KBM-7 (cell line): Measurements from ENCODE around the gene TBC1D22B.

Experiments used
- DNase-seq: peaks from one replicate; pipeline ENCODE4 v3.0.0-alpha.2; 2015
- in situ Hi-C: fragments of 300-500 bp; cut with MboI; formaldehyde crosslinking; loops from 2 replicates; pipeline ENCODE4 v1.14.3; 2020; ENCODE audit warnings: low sequenced_read_pairs, low pct_unique_long_range_greater_than_20kb, mixed read lengths

Gene TBC1D22B

DNA sequence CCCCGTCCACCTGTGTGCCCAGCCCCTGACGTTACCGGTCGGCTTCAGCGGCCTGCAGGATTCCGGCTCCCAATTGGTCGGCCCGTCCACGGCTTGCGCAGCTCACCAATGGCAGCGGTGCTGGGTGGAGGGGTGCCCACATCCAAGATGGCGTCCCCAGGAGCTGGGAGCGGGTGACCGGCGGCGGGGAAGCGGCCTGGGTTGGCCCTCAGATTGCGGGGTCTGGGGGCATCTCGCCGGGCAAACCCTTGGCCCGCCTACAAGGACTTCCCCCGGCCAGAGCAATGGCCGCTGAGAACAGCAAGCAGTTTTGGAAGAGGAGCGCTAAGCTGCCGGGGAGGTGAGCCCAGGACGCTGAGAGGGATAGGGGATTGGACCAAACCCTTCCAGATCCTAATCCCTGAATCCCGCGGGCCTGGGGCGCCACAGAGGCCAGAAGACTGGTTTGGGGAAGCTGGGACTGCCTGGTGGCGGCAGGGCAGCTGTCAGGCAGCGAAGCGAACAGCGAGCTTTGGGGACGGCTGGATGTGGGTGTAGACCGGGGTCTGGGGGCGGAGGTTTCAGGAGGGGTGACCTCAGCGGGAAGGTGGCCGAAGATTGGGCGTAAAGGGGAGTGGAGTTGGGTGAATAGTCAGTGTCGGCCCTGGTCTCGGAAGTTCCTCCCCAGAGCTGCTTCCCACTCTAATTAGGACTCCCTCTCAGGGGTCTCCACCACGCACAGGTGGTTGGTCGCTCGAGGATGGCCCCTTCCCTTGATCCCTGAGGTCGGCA lies at the start of gene TBC1D22B, which contains the start of gene TMEM217:
Gene TBC1D22B (plus strand): TSS at position 139 of the 771 bp plus-strand sequence. CDS start 146 bp downstream, at position 285.
Gene TMEM217 (minus strand): TSS at position 511 of the 771 bp plus-strand sequence. CDS start 39,114 bp downstream, outside the sequence.
- peak; percentile 93 for DNase-seq
- in situ Hi-C loops: no loop called here

- peak; percentile 92 for DNase-seq
- in situ Hi-C loops: loop anchor here (25.0 kb wide), 1 partner anchor 446 kb away; no protein-coding TSS in a partner anchor
Observed at GRCh38 chr6:37207903-37208456, 49.6 kb upstream of the TBC1D22B start.

DNA sequence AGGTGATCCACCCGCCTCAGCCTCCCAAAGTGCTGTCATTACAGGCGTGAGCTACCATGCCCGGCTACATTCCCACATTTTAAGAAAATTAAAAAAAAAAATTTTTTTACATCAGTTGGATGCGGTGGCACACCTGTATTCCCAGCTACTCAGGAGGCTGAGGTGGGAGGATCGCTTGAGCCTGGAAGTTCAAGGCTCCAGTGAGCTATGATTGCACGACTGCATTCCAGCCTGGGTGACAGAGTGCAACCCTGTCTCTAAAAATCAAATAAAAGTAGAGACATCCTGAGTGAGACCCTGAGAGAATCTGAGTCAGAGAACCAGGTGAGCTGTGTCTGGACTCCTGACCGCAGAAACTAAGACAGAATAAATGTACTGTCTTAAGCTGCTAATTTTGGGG lies 48.8 kb upstream of the TBC1D22B start:
- in situ Hi-C loops: loop anchor here (25.0 kb wide), 1 partner anchor 446 kb away; no protein-coding TSS in a partner anchor
- no peak for DNase-seq

- no peak for DNase-seq
- in situ Hi-C loops: loop anchor here (25.0 kb wide), 1 partner anchor 447 kb away; no protein-coding TSS in a partner anchor
Observed at GRCh38 chr6:37209461-37210205, 47.9 kb upstream of the TBC1D22B start.

GRCh38 chr6:37210313-37210968 lies 47.1 kb upstream of the TBC1D22B start:
- in situ Hi-C loops: loop anchor here (25.0 kb wide), 1 partner anchor 448 kb away; no protein-coding TSS in a partner anchor
- DNase-seq: peak; percentile 85

- no peak for DNase-seq
- in situ Hi-C loops: loop anchor here (25.0 kb wide), 1 partner anchor 450 kb away; no protein-coding TSS in a partner anchor
Observed at GRCh38 chr6:37212268-37212667, 45.3 kb upstream of the TBC1D22B start.

DNA sequence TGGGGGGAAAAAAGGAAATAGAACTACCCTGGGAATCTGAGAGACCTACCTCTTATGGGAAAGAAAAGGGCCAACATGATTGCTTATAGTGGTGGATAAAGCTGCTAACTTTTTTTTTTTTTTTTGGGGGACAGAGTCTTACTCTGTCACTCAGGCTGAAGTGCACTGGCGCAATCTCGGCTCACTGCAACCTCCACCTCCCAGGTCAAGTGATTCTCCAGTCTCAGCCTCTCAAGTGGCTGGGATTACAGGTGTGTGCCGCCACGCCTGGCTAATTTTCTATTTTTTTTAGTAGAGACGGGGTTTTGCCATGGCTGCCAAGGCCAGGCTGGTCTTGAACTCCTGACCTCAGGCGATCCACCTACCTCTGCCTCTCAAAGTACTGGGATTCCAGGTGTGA lies 39.5 kb upstream of the TBC1D22B start:
- no peak for DNase-seq
- in situ Hi-C loops: loop anchor here (25.0 kb wide), 1 partner anchor 456 kb away; no protein-coding TSS in a partner anchor

DNA sequence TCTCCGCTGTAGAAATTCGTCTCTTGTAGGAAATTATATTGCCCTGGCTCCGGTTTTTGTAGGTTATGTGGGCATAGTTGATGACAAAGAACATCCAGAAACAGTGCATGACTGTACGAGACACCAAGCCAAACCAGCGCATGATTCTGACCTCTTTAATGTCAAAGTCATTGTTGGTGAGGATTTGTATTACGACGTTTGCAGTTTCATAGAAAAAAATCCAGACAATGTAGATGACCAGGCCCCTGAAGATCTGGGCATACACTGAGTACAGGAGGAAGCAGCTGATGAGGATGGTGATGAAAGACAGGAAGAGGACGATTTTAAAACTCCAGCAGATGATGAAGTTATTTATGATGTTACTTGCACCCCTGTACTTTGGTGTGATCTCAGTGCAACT lies 39.1 kb upstream of the TBC1D22B start:
- no peak for DNase-seq
- in situ Hi-C loops: loop anchor here (25.0 kb wide), 1 partner anchor 456 kb away; no protein-coding TSS in a partner anchor

DNA sequence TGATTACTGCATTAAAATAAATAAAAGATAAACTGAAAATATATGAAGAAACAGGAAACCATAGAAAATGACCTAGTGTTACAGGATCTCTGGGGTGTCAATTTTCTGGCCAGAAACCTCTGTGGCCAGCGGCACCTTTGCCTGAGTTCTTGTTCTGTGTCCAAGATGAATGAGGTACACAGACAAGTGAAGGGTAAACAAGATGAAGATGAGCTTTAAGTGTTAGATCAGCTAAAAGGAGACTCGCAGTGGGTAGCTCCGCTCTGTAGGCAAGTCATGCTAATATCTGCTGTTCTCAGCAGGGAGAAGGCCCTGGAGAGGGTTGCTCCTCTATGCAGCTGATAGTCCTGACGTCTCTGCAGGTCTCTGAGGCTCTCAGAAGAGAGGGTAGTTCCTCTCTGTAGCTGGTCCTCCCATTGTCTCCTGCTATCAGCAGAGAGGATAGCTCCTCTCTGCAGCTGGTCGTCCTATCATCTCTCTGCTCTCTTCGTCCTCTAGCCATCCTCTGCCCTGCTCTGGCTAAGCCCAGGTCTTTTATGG lies 35.9 kb upstream of the TBC1D22B start:
- in situ Hi-C loops: loop anchor here (25.0 kb wide), 1 partner anchor 459 kb away; no protein-coding TSS in a partner anchor
- DNase-seq: no peak

DNA sequence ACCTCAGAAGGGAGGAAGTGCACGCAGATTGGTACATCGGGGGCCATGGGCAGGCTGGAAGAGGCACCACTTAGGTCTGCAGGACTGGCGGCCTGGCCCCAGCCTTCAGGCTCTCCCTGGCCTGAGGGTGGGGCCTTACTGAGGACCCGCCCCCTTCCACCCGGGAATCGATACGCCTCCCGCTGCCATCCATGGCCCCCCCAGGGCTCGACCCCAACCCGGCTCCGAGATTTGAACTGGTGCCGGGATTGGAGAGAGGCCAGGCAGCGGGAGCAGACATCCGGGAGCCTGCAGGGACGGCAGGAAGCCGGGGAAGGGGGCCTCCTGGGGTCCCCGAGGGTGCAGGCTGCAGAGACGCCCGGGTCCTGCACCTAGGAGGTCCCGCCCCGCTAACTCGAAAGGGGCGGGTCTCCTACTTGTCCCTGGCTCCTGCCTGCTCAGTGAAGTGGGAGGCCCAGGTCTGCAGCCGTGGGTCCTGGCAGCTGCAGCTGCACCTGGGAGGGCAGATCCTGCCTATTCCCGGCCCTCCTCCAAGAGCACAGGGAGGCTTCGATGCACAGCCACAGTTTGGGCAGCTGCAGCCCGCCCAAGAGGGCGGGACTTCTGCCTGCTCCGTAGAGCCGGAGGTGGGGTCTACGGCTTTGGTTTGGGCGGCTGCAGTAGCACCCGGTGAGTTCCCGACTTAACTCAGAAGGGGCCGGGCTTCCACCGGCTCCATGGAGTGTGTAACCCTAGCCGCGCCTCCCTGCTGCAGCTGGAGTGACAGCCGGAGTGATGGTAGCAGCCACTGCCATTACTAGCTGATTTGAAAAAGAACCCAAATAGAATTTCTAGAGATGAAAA lies 35.2 kb upstream of the TBC1D22B start:
- DNase-seq: peak; percentile 94
- in situ Hi-C loops: loop anchor here (25.0 kb wide), 1 partner anchor 460 kb away; no protein-coding TSS in a partner anchor

DNA sequence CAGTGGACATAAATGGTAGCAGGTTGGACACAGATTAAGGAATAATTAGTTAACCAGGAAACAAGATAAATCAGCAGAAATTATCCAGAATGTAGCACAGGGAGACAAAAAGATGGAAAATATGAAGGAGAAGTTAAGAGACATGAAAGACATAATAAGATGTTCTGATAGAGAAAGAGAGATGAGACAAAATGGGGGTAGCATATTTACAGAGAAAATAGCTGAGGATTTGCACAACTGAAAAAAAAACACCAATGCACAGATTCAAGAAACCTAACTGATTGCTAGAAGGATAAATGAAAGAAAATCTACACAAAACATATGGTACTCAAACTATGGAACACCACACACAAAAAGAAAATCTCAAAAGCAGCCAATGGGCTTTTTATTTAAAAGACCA lies 34.6 kb upstream of the TBC1D22B start:
- in situ Hi-C loops: loop anchor here (25.0 kb wide), 1 partner anchor 461 kb away; no protein-coding TSS in a partner anchor

GRCh38 chr6:37225350-37226169 lies 32.0 kb upstream of the TBC1D22B start:
- in situ Hi-C loops: no loop called here

More for the DNA sequence above, 34.6 kb upstream of the TBC1D22B start:
- no peak for DNase-seq

DNA sequence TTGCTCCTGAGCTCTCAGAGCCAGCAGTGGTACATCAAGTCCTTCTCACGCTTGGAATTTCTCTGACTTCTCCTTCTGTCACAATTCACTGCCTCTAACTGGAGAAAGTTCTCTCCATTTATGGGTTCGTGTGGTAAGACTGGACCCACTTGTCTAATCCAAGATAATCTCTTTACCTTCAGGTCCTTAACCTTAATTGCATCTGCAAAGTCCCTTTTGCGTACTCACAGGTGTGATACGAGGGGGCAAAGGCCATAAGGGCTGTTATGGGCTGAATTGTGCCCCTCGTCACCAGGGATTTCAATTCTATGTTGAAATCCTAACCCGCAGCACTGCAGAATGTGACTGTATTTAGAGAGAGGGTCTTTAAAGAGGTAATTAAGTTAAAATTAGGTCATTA lies 27.5 kb upstream of the TBC1D22B start:
- in situ Hi-C loops: no loop called here
- no peak for DNase-seq

More at GRCh38 chr6:37225350-37226169, 32.0 kb upstream of the TBC1D22B start:
- no peak for DNase-seq

DNA sequence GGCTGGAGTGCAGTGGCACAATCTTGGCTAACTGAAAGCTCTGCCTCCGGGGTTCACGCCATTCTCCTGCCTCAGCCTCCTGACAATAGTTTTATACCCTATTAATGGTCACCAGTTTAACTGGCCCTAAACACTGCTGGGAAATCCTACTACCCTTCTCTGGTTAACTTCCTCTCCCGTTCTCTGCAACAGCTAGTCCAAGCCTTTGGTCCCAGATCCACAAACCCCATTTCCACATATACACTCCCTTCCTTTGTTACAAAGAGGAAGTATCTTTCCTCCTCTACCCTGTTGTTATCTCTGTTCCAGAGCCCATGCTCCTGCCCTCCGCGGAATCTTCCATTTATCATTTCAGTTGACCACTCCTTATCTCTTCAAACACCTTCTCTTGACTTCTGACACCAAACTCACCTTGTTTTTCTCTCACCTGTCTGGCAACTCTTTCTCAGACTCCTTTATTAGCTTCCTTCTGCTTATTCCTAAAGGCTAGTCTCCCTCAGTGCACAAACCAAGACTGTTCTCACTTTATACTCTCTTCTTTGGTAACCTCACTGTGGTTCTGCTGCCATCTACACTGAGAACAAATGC lies 25.0 kb upstream of the TBC1D22B start:
- peak; percentile 42 for DNase-seq
- in situ Hi-C loops: no loop called here

DNA sequence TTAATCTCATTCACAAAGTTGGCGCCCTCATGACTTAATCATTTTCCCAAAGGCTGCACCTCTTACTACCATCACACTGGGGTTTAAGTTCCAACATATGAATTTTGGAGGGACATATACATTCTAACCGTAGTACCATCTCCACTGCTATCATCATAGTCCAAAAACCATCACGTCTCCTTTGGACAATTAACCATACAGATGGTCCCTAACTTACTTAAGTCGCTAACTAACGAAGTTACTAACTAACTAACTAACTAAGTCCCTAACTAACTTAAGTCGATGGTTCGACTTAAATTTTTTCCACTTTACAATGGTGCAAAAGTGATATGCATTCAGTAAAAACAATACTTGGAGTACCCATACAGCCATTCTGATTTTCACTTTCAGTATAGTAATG lies 24.0 kb upstream of the TBC1D22B start:
- no peak for DNase-seq
- in situ Hi-C loops: no loop called here

- in situ Hi-C loops: no loop called here
- no peak for DNase-seq
Observed at GRCh38 chr6:37236921-37237320, 20.7 kb upstream of the TBC1D22B start.
